ENCODE results near the gene UBAC2. TPM values are rescaled to one million over a fixed set of nuclear protein-coding genes. Genes with fewer than 3 reads are reported as not detected.
"Not testable (repeated sequence)": the region's sequence is repeated elsewhere in the genome, so short reads cannot be mapped to it uniquely, and the experiment has no call there.

The UBAC2 gene
- total and polyA plus RNA-seq, 4 donors: 32.9 to 42.3 (median 35.3) TPM

- Histone ChIP-seq H3K9ac (ENCODE audit: low read depth in 1 of 2, low read length in 2 of 2) (no peak overlapping the region), H3K27ac (ENCODE audit: low read depth in 1 of 2, low read length in 2 of 2) (no peak overlapping the region), H3K4me1 (ENCODE audit: control insufficient read depth in 4 of 4, insufficient read depth in 4 of 4, low read length in 3 of 4) (no peaks in the 10 kb centered on the region), H3K4me3 (ENCODE audit: low read depth in 1 of 3, low read length in 3 of 3) (no peak overlapping the region), H3K27me3 (ENCODE audit: control insufficient read depth in 4 of 4, insufficient read depth in 4 of 4, low read length in 3 of 4) (no peaks in the 10 kb centered on the region), H3K9me3 (ENCODE audit: control insufficient read depth in 4 of 4, low read length in 3 of 4) (no peaks in the 10 kb centered on the region), H3K36me3 (ENCODE audit: control insufficient read depth in 4 of 4, insufficient read depth in 3 of 4, low read depth in 1 of 4, low read length in 3 of 4) (peaks cover 0 to 7% (median 3%) of the 10 kb centered on the region in 4 donors)
- 98% methylated on average over 14 of the region's 14 CpGs for WGBS
- DNase-seq (ENCODE audit: low spot score): no peak
- TF ChIP-seq GABPA (IDR thresholded peaks at IDR 0.05 in 1 of 2, conservative IDR thresholded peaks at IDR 0.05 in 1 of 2) (no peak), RXRA (IDR thresholded peaks at IDR 0.05) (no peak), HNF4A (conservative IDR thresholded peaks at IDR 0.05) (no peak), RAD21 (IDR thresholded peaks at IDR 0.05) (no peak), ZBTB33 (IDR thresholded peaks at IDR 0.05) (no peak), FOXA1 (IDR thresholded peaks at IDR 0.05) (no peak), CTCF (IDR thresholded peaks at IDR 0.05; ENCODE audit: low read depth, low read length, missing input control) (no peak), YY1 (IDR thresholded peaks at IDR 0.05) (no peak), HNF4G (IDR thresholded peaks at IDR 0.05) (no peak), REST (IDR thresholded peaks at IDR 0.05) (no peak), EGR1 (IDR thresholded peaks at IDR 0.05; ENCODE audit: low read depth in 2 of 2) (no peak), FOXA2 (IDR thresholded peaks at IDR 0.05) (no peak), MAX (IDR thresholded peaks at IDR 0.05) (no peak), JUND (IDR thresholded peaks at IDR 0.05) (no peak), SP1 (IDR thresholded peaks at IDR 0.05) (no peak), TAF1 (conservative IDR thresholded peaks at IDR 0.05) (no peak), NR2F2 (IDR thresholded peaks at IDR 0.05) (no peak), ATF3 (IDR thresholded peaks at IDR 0.05) (no peak)
Observed at GRCh38 chr13:99388334-99388923, 187.8 kb downstream of the UBAC2 start.

- not testable (repeated sequence) for H3K9ac ChIP-seq (ENCODE audit: low read depth in 1 of 2, low read length in 2 of 2); H3K4me3 ChIP-seq (ENCODE audit: low read depth in 1 of 3, low read length in 3 of 3); H3K9me3 ChIP-seq (ENCODE audit: control insufficient read depth in 4 of 4, low read length in 3 of 4); H3K27me3 ChIP-seq (ENCODE audit: control insufficient read depth in 4 of 4, insufficient read depth in 4 of 4, low read length in 3 of 4); DNase-seq (ENCODE audit: low spot score); H3K36me3 ChIP-seq (ENCODE audit: control insufficient read depth in 4 of 4, insufficient read depth in 3 of 4, low read depth in 1 of 4, low read length in 3 of 4); H3K4me1 ChIP-seq (ENCODE audit: control insufficient read depth in 4 of 4, insufficient read depth in 4 of 4, low read length in 3 of 4); H3K27ac ChIP-seq (ENCODE audit: low read depth in 1 of 2, low read length in 2 of 2)
- 94% methylated on average over 6 of the region's 6 CpGs for WGBS
Observed at GRCh38 chr13:99389094-99389493, 188.4 kb downstream of the UBAC2 start.
